Measurements from ENCODE around the gene AQP1.

The AQP1 gene

DNA sequence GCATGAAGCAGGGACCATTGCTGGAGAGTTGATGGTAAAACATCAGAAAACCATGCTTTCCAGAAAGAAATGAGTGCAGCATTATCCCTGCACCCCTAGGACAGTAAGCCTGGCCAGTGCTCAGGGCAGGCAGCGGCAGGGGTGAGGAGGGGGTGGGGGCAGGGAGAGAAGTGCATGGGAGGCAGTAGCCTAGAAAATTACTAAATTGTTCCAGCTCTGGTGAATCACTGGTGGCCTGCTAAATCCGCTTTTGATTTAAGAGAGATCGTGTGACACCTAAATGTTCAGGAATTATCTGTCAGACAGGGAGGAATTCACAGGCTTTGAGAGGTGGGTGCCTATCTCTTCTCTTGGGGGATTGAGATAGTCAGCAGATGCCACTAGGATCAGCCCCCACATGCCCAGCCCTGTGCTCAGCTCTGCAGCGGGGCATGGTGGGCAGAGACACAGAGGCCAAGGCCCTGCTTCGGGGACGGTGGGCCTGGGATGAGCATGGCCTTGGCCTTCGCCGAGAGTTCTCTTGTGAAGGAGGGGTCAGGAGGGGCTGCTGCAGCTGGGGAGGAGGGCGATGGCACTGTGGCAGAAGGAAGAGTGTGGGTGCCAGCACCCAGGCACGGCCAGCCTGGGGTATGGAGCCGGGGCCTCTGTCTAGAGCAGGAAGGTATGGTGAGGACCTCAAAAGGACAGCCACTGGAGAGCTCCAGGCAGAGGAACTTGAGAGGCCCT lies 5.0 kb upstream of the AQP1 start:
- no peak for DNase-seq (ENCODE audit: low read depth)

DNA sequence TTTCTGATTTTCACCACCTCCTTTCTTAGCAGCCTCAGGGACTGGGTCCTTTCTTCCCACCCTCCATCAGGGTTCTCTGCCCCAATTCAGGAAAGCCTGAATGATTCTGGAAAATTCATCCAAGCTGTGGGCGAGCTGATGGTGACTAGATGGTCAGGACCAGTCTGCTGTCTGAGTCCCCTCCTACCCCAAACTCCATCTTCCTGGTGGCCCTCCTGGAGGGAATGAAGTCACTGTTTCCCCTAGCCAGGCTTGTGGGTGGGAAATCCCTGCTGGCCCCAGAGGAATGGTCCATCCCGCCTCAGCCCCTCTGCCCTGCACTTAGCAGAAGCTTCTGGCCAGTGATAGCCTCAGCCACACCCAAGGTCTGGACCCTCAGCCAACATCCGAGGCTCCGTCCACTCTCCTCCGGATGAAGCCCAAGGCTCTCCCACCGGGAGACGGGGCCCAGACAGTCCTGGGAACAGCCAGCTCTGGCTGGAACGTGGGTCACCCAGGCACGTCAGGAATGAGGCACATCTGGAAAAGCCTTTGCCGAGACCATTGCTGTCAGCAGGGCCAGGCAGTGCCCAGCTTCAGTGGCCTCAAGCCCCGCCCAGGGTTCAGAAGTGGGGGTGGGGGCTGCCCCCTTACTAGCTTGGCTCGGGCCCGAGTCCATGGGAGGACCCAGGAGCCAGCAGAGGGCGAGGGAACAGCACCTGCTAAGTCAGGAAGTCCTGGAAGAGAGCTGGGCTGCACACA lies 4.0 kb upstream of the AQP1 start:
- DNase-seq (ENCODE audit: low read depth) = no peak

DNA sequence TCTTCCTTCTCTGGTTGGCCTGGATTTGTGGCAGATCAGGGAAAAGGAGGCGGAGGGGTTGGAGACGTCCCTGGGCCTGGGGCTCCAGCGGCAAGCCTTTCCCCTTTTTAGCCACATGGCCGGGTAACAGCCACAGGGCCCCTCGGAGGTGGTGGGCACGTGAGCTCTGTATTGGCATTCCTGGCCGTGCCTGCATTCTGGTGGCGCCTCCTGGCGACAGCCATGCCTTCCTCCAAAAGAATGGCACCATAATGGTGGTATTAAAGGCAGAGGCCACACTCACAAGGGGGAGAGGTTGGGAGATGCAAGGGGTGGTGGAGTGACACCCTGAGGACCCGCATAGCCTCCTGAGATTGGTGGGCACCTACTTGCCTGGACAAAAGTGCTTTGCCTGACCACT lies 3.0 kb upstream of the AQP1 start:
- no peak for DNase-seq (ENCODE audit: low read depth)

DNA sequence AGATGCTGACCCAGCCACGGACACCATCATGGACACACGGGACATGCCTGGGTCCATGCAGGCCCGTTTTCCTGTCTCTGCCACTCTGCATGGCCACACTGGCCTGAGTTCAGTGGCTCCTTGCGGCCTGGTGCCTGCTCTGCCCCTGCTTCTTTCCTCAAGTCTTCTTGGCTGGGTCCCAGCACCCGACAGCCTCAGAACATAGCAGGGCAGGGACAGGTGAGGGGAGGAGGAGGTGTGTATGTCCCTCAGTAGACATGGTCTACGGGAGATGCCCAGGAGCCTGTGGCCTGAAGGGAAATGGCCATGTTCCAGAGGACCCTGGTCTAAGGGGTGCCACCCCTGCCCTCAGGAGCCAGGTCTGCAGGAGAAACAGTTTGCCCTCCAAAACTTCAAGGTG lies 2.2 kb upstream of the AQP1 start:
- no peak for DNase-seq (ENCODE audit: low read depth)

- no peak for DNase-seq (ENCODE audit: low read depth)
Measured at GRCh38 chr7:30910411-30911073, 1.1 kb upstream of the AQP1 start.

- DNase-seq (ENCODE audit: low read depth) = no peak
Measured at GRCh38 chr7:30911133-30911532, 520 bp upstream of the AQP1 start.

DNA sequence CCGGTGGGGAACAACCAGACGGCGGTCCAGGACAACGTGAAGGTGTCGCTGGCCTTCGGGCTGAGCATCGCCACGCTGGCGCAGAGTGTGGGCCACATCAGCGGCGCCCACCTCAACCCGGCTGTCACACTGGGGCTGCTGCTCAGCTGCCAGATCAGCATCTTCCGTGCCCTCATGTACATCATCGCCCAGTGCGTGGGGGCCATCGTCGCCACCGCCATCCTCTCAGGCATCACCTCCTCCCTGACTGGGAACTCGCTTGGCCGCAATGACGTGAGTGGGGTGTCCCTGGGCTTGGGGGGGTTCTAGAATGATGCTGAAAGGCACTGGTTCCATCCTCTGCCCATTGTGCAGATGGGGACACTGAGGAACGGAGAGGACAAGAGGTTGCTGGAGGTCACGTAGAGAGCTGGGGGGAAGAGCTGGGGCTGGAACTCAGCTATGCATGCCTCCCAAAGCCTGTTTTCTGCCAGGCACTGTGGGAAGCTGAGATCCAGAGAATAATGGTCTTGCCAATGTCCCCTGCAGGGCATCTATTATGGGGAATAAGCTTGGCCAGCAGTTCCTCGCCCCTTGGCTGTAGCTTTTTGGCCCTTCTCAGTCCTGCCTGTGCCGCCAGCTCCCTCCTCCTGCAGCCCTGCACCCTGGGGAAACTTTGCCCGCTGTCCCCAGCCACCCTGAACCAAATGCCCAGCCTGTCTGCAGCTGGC lies 523 bp downstream of the AQP1 start:
- no peak for DNase-seq (ENCODE audit: low read depth)

GRCh38 chr7:30912731-30912985 lies 1.0 kb downstream of the AQP1 start:
- DNase-seq (ENCODE audit: low read depth) = no peak

DNA sequence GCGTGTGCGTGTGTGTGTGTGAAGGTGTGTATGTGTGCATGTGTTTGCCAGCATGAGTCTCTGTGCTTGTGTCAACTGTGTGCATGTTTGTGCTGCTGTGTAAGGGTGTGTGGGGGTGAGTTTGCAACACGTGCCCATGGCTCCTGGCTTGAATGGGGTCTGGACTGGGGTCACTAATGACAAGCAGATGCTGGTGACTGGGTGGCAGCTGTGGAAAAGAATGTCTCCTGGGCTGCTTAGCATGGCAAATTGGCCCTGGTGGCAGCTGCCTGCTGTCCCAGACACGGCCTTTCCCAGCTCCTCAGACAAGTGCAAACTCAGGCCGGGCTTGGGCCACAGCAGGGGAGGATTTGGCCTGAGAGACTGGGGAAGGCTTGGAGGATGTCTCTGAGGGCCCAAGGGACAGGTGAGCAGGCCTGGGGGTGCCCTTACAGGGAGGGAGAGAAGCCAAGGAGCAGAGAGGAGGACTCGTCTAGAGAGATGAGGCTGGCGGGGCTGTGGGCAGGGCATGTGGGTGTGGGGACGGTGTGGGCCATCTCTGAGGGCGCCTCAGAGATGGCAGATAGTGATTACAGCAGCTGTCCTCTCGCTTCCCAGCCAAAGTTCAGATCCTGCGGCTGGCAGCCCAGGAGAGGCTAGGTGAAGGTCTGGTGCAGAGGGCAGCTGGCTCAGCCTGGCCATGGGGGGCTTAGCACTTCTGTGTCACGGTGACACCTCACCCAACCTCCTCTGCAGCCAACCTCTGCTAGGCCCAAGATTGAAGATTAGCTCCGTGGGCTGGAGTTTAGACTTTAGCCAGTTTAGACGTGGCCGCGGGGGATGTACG lies 1.5 kb downstream of the AQP1 start:
- DNase-seq (ENCODE audit: low read depth) = no peak

DNA sequence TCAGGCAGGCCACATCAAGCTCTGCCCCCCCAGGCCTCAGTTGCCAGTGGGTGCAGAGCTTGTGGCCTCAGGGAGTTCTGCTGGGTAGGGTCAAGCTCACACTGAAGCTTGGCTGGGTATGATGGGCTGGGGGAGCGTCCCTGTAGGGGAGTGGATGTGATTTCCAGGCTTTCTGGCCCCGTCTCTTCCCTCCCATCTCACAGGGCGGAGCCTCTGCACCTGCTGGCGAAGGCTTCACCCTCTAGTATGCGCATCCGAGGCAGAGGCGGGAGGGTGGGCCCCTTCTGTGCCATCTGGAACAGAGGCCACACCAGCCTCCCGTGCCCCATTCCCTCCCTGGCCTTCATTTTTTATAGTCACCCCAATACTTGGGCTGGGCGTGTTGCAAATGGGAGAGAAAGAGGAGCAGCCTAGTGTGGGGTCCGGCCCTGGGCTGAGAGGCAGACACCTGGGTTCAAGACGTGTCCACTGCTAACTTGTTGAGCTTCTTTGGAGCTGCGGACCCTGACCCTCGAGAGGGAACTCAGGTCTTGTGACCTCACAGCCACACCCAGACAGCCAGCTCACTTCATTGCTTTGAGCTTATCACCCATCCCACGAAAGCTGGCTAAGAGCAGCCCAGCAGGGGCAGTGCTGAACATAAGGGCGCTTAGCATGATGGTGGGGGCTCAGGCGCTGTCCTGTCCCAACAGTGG lies 2.3 kb downstream of the AQP1 start:
- DNase-seq (ENCODE audit: low read depth) = no peak

- no peak for DNase-seq (ENCODE audit: low read depth)
Measured at GRCh38 chr7:30914596-30914995, 2.9 kb downstream of the AQP1 start.

GRCh38 chr7:30915005-30915601 lies 3.5 kb downstream of the AQP1 start:
- no peak for DNase-seq (ENCODE audit: low read depth)

GRCh38 chr7:30915751-30916150 lies 4.1 kb downstream of the AQP1 start:
- DNase-seq (ENCODE audit: low read depth) = no peak

GRCh38 chr7:30916255-30916654 lies 4.6 kb downstream of the AQP1 start:
- no peak for DNase-seq (ENCODE audit: low read depth)

GRCh38 chr7:30916767-30917166 lies 5.1 kb downstream of the AQP1 start:
- DNase-seq (ENCODE audit: low read depth) = no peak

GRCh38 chr7:30917216-30917893 lies 5.7 kb downstream of the AQP1 start:
- DNase-seq (ENCODE audit: low read depth) = no peak

DNA sequence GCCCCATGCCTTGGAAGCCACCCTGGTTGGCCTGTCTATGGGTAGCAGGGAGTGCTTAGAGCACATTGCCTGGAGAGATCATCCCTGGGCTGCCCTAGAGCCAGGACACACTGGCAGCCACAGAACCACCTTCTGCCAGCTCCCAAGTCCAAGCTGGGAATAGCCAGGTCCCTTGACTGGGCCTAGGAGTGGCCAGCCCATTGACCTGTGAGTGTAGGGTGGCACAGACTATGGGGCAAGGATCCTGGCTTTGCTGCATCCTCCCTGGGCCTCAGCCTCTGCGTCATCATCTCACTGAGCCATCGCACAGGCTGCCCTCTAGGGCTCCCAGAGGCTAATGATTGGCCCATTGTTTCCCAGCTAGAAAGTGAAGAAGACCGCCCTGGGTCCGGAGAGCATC lies 7.0 kb downstream of the AQP1 start:
- DNase-seq (ENCODE audit: low read depth) = no peak

- no peak for DNase-seq (ENCODE audit: low read depth)
Measured at GRCh38 chr7:30920021-30920583, 8.4 kb downstream of the AQP1 start.

- no peak for DNase-seq (ENCODE audit: low read depth)
Measured at GRCh38 chr7:30920584-30921539, 9.2 kb downstream of the AQP1 start.

Measured in stimulated activated CD8-positive, alpha-beta memory T cell treated with anti-CD3 and anti-CD28 coated beads, Interleukin-7, amount 100 ng/mL, for 24 hours (primary cell).